ENCODE data around the gene C14orf93. TPM values are rescaled to one million over a fixed set of nuclear protein-coding genes. Genes with fewer than 3 reads are reported as not detected.
A peak's percentile ranks its signal among the peaks of the same experiment; 100 is the strongest.

The C14orf93 gene, protein sequence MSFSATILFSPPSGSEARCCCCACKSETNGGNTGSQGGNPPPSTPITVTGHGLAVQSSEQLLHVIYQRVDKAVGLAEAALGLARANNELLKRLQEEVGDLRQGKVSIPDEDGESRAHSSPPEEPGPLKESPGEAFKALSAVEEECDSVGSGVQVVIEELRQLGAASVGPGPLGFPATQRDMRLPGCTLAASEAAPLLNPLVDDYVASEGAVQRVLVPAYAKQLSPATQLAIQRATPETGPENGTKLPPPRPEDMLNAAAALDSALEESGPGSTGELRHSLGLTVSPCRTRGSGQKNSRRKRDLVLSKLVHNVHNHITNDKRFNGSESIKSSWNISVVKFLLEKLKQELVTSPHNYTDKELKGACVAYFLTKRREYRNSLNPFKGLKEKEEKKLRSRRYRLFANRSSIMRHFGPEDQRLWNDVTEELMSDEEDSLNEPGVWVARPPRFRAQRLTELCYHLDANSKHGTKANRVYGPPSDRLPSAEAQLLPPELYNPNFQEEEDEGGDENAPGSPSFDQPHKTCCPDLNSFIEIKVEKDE
- total RNA-seq: 10 to 100 TPM; 15.1 to 17.6 TPM

DNA sequence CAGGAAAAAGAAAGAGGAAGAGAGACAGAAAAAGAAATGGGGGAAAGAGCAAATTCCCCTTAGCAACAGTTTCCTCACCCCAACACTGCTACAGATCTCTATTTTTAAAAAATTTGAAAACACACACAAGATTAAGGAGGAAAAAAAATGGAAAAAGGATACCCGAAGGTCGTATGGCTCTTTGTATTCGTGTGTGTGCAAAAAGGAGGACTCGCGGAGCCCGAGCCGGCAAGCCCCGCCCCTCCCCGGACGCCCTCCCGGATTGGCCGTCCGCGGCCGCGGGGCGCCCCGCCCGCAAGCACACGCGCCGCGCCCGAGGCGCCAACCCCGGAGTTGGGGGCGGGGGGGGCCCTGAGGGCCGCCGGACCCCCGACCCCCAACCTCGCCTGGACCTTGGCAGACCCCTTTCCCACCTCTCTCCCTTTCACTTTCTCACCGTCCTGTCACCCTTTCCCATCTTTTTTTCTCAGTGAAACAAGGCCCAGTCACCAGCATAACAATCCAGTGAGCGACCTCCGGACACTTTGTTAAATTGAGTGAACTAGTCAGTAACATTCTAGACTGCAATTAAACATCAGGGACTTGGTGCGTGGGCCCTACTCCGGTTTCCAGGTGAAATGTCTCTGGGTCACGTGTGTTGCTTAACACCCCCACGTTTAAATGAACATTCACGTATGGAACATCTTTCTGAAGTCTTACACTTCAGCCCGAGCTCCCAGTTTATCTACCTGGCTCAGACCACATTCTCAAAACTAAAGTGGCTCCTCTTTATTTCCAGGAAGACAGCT lies at the start of gene C14orf93:
Gene C14orf93 (minus strand): TSS at position 205 of the 788 bp plus-strand sequence. CDS start 11,120 bp downstream, outside the sequence.
- 3% methylated on average over 40 of the region's 40 CpGs for WGBS
- H3K27me3 ChIP-seq (replicated peaks; ENCODE audit: insufficient read depth): no peaks in the 10 kb centered on the region

DNA sequence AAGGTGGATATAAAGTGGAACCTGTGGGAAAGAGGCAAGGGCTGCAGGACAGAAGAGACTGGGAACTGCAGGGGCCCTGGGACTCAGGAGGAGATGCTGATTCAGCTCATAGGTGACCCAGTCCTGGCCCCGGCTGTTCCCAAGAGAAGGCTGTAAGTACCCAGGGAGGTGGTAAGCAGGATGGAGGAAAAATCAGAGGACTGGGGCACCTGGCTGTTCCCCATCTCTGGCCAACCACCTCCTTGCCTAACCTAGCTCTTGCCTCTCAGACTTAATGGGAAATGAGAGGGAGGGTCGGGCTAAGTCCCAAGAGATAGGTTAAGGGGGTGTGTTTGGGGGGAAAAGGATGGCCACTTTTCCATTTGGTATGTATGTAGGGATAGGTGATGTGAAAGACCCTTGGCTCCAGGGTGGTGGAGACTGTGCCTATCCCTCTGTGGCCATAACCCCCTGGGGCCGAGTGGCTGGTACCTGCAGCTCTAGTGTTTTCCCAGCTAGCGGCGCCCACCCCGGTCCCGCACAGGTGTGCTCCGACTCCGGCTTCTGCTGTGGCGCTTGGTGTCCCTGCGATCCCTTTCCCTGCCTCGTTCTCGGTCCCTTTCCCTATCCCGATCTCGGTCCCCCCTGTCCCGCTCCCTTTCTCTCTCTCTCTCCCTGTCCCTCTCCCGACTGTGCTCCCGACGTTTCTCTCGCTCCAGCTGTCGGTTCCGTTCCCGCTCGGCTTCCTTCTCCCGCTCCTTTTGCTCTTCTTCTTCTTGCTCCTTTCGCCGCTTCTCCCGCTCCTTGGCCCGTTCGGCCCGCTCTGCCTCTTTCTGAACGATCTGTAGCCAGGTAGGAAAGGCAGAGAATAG lies 48.9 kb upstream of the C14orf93 start:
- no peaks in the 10 kb centered on the region for H3K4me1 ChIP-seq (replicated peaks)
- H3K4me3 ChIP-seq: no peak overlapping the region
- intact Hi-C loops (cut with DNase I): no loop called here
- TF ChIP-seq POLR2AphosphoS5 (IDR thresholded peaks at IDR 0.05) (no peak), POLR2A (IDR thresholded peaks at IDR 0.05) (no peak)
- TF ChIP-seq, protein P1, sequence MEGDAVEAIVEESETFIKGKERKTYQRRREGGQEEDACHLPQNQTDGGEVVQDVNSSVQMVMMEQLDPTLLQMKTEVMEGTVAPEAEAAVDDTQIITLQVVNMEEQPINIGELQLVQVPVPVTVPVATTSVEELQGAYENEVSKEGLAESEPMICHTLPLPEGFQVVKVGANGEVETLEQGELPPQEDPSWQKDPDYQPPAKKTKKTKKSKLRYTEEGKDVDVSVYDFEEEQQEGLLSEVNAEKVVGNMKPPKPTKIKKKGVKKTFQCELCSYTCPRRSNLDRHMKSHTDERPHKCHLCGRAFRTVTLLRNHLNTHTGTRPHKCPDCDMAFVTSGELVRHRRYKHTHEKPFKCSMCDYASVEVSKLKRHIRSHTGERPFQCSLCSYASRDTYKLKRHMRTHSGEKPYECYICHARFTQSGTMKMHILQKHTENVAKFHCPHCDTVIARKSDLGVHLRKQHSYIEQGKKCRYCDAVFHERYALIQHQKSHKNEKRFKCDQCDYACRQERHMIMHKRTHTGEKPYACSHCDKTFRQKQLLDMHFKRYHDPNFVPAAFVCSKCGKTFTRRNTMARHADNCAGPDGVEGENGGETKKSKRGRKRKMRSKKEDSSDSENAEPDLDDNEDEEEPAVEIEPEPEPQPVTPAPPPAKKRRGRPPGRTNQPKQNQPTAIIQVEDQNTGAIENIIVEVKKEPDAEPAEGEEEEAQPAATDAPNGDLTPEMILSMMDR (IDR thresholded peaks at IDR 0.05): no peak
- no peak overlapping the region for H3K27ac ChIP-seq
- H3K27me3 ChIP-seq (replicated peaks; ENCODE audit: insufficient read depth): no peaks in the 10 kb centered on the region
- H3K36me3 ChIP-seq: peaks cover 14 to 26% of the 10 kb centered on the region in 2 donors
- DNase-seq (ENCODE audit: low spot score): no peak
- 87% methylated on average over 32 of the region's 32 CpGs for WGBS
- H3K9me3 ChIP-seq: no peaks in the 10 kb centered on the region

More for the DNA sequence above, at the start of gene C14orf93:
- Histone ChIP-seq H3K27ac (peak within 1 kb of the TSS; percentile 82 to 85), H3K36me3 (no peaks in the 10 kb centered on the region), H3K9me3 (no peaks in the 10 kb centered on the region), H3K4me3 (peak within 1 kb of the TSS; percentile 38 to 40), H3K4me1 (replicated peaks) (peaks cover 2% of the 10 kb centered on the region)
- peak; percentile 82 for DNase-seq (ENCODE audit: low spot score)
- TF ChIP-seq POLR2AphosphoS5 (IDR thresholded peaks at IDR 0.05) (peak; percentile 65), POLR2A (IDR thresholded peaks at IDR 0.05) (peak; percentile 47)
- TF ChIP-seq, protein P1 (IDR thresholded peaks at IDR 0.05): peak in 1 of 4 experiments; percentile 9
- intact Hi-C loops (cut with DNase I): no loop called here

DNA sequence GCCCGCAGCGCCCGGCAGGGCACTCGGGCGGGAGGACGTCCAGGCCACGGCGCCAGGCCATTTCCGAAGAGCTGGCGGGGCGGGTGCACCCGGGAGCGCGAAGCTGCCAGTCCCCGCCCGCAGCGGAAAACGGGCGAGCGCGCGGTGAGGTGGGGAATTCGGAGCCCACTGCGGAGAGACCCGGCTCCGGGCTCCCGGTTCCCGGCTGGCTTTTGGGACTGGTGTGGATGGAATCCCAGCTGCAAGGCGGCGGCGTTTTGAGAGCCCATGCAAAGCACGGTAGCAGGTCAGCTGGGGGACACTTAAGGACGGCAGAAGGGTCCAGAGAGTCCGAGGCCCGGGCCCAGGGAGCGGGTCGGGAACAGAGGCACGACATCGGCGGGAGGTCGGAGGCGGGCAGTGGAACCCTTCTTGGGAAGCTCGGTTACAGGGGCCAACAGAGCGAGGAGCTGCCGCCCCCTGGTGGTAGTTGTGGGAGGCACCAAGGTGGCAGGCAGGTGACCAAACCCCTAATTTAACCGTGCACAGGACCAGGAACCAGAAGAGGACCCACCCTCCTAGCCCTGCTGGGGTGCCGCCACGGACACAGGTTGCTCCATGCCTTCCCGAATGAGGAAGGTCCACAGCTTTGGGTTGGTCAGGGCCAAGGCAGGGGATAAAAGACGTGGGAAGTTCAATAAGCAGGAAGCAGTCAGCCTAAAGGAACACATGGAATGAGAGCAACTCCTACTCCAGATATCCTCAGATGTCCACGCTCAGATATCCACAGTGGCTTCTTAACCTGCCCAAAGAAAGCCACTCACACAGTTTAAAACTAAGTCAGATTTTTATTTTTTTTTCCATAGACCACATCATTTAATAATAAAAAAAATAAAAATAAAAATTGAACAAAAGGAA lies 48.1 kb upstream of the C14orf93 start:
- peak overlapping the region; percentile 82 to 83 for H3K27ac ChIP-seq
- no peaks in the 10 kb centered on the region for H3K27me3 ChIP-seq (replicated peaks; ENCODE audit: insufficient read depth)
- 3% methylated on average over 30 of the region's 51 CpGs for WGBS
- H3K4me1 ChIP-seq (replicated peaks): no peaks in the 10 kb centered on the region
- TF ChIP-seq, protein P1 (IDR thresholded peaks at IDR 0.05): peak; percentile 92 to 95 (median 94)
- no peak for TF ChIP-seq POLR2A (IDR thresholded peaks at IDR 0.05)
- peak; percentile 51 for TF ChIP-seq POLR2AphosphoS5 (IDR thresholded peaks at IDR 0.05)
- H3K36me3 ChIP-seq: peaks cover 9 to 18% of the 10 kb centered on the region in 2 donors
- peak overlapping the region; percentile 63 to 73 for H3K4me3 ChIP-seq
- intact Hi-C loops (cut with DNase I): loop anchor here (2.0 kb wide), 1 partner anchor 71 kb away; no protein-coding TSS in a partner anchor
- peak; percentile 85 for DNase-seq (ENCODE audit: low spot score)
- no peaks in the 10 kb centered on the region for H3K9me3 ChIP-seq
